Renal pelvis (tissue), 12 donors: Measurements from ENCODE around the gene GFM2. TPM values are rescaled to one million over a fixed set of nuclear protein-coding genes. Genes with fewer than 3 reads are reported as not detected.
"Not testable (repeated sequence)": the region's sequence is repeated elsewhere in the genome, so short reads cannot be mapped to it uniquely, and the experiment has no call there.

ENCODE experiments used
- DNase-seq: peaks from one replicate; pipeline ENCODE4 v3.0.0-alpha.2; 2013
- long read RNA-seq, 16 experiments: transcript quantifications; one replicate each; lab custom pipeline, GENCODE V29; 2026
- polyA plus RNA-seq, 3 donors: library from polyadenylated mRNA; unstranded; fragments of 120-200 nt; gene quantifications; one replicate each; pipeline ENCODE4 v1.2.1, GENCODE V29; 2013; ENCODE audit not compliant: insufficient read length in 3 of 3

The GFM2 gene
- 10 to 100 TPM; 46.8 to 57.6 (median 51.3) TPM for polyA plus RNA-seq
- long read RNA-seq, donor 1, transcript GFM2-201 (21 exons, 3,249 nt): major isoform, 8 of 851 reads
- long read RNA-seq, donor 1, partial matches to known transcripts: 836 of 851 reads
- long read RNA-seq, donor 1, other reads (novel, unspliced or antisense): 5 of 851 reads
- long read RNA-seq, donor 2, transcript GFM2-201 (21 exons, 3,249 nt): major isoform, 7 of 719 reads
- long read RNA-seq, donor 2, partial matches to known transcripts: 712 of 719 reads
- long read RNA-seq, donor 2, other reads (novel, unspliced or antisense): 0 of 719 reads
- long read RNA-seq, donor 3, partial matches to known transcripts: 293 of 498 reads
- long read RNA-seq, donor 3, other reads (novel, unspliced or antisense): 203 of 498 reads
- long read RNA-seq, donor 4, partial matches to known transcripts: 0 of 4 reads
- long read RNA-seq, donor 4, other reads (novel, unspliced or antisense): 0 of 4 reads
- long read RNA-seq, donor 5, partial matches to known transcripts: 533 of 621 reads
- long read RNA-seq, donor 5, other reads (novel, unspliced or antisense): 88 of 621 reads
- long read RNA-seq, donor 6, partial matches to known transcripts: 281 of 711 reads
- long read RNA-seq, donor 6, other reads (novel, unspliced or antisense): 428 of 711 reads
- long read RNA-seq, donor 7, transcript GFM2-201 (21 exons, 3,249 nt): major isoform, 6 of 11 reads
- long read RNA-seq, donor 7, partial matches to known transcripts: 5 of 11 reads
- long read RNA-seq, donor 7, other reads (novel, unspliced or antisense): 0 of 11 reads
- long read RNA-seq, donor 8, partial matches to known transcripts: 0 of 1 reads
- long read RNA-seq, donor 8, other reads (novel, unspliced or antisense): 0 of 1 reads
- long read RNA-seq, donor 9, transcript GFM2-201 (21 exons, 3,249 nt): major isoform, 7 of 706 reads
- long read RNA-seq, donor 9, partial matches to known transcripts: 692 of 706 reads
- long read RNA-seq, donor 9, other reads (novel, unspliced or antisense): 6 of 706 reads
- long read RNA-seq, donor 10, partial matches to known transcripts: 389 of 568 reads
- long read RNA-seq, donor 10, other reads (novel, unspliced or antisense): 177 of 568 reads
- long read RNA-seq, donor 11, partial matches to known transcripts: 411 of 519 reads
- long read RNA-seq, donor 11, other reads (novel, unspliced or antisense): 107 of 519 reads
- long read RNA-seq, donor 12, transcript GFM2-201 (21 exons, 3,249 nt): major isoform, 7 of 676 reads
- long read RNA-seq, donor 12, partial matches to known transcripts: 664 of 676 reads
- long read RNA-seq, donor 12, other reads (novel, unspliced or antisense): 5 of 676 reads
- long read RNA-seq, donor 13, partial matches to known transcripts: 0 of 3 reads
- long read RNA-seq, donor 13, other reads (novel, unspliced or antisense): 0 of 3 reads
- long read RNA-seq, donor 14, transcript GFM2-201 (21 exons, 3,249 nt): major isoform, 7 of 14 reads
- long read RNA-seq, donor 14, partial matches to known transcripts: 6 of 14 reads
- long read RNA-seq, donor 14, other reads (novel, unspliced or antisense): 0 of 14 reads
- long read RNA-seq, donor 15, transcript GFM2-201 (21 exons, 3,249 nt): major isoform, 10 of 1,392 reads
- long read RNA-seq, donor 15, partial matches to known transcripts: 1,354 of 1,392 reads
- long read RNA-seq, donor 15, other reads (novel, unspliced or antisense): 27 of 1,392 reads
- long read RNA-seq, donor 16, transcript GFM2-201 (21 exons, 3,249 nt): major isoform, 6 of 797 reads
- long read RNA-seq, donor 16, partial matches to known transcripts: 790 of 797 reads
- long read RNA-seq, donor 16, other reads (novel, unspliced or antisense): 0 of 797 reads

GRCh38 chr5:74766849-74767578, at the start of gene GFM2, which contains the start of gene NSA2:
TSS of gene GFM2 (minus strand) at chr5:74767117. CDS start at chr5:74763742, 3,375 bp downstream.
TSS of gene NSA2 (plus strand) at chr5:74767249. CDS start at chr5:74767361, 112 bp downstream.
- DNase-seq: peak; percentile 95

GRCh38 chr5:74810915-74811314, 44.0 kb upstream of the GFM2 start:
- DNase-seq: no peak

DNA sequence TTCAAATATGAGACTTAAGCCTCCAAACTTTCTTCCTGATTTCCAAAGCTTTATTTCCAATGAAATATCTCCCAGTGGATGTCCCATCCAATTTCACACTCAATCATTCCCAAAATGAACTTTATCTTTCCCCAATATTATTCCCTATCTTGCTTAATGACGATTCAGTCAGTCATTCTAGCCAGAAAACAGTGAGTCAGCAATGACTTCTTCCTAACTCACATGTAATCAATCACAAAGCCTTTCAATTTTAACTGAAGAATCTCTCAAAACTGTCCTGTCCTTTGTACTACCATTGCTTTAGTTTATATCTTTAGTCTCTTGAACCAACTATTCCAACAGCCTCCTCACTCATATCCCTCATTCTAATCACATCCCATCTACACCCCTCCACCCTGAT, 35.0 kb upstream of the GFM2 start:
- DNase-seq: no peak

- DNase-seq: no peak
Measured at GRCh38 chr5:74801197-74801596, 34.3 kb upstream of the GFM2 start.

DNA sequence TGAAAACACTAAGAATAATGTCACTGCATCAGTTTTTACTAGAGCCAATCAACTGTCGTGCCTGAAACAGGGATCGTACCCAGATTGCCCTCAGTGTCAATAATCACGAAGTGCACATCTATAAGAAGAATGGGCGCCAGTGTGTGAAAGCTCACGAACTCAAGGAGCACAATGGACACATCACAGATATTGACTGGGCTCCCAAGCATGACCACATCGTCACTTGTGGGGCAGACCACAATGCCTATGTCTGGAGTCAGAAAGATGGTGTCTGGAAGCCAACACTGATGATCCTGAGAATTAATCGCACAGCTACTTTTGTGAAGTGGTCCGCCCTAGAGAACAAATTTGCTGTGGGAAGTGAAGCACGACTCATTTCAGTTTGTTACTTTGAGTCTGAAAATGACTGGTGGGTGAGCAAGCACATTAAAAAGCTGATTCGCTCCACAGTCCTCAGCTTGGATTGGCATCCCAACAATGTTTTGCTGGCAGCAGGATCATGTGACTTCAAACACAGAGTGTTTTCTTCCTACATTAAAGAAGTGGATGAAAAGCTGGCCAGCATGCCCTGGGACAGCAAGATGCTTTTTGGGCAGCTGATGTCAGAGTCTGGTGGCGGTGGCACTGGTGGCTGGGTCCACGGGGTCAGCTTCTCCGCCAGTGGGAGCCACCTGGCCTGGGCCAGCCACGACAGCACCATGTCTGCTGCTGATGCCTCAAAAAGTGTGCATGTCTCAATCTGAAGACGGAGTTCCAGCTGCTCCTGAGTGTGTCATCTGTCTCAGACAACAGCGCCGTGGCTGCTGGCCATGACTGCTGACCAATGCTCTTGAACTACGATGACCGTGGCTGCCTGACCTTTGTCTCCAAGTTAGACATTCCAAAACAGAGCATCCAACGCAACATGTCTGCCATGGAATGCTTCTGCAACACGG, 32.3 kb upstream of the GFM2 start:
- DNase-seq: no peak

GRCh38 chr5:74791669-74792068, 24.8 kb upstream of the GFM2 start:
- not testable (repeated sequence) for DNase-seq

- DNase-seq: no peak
Measured at GRCh38 chr5:74787424-74787823, 20.5 kb upstream of the GFM2 start.

- DNase-seq: no peak
Measured at GRCh38 chr5:74786851-74787250, 19.9 kb upstream of the GFM2 start.

- DNase-seq: no peak
Measured at GRCh38 chr5:74778609-74779008, 11.7 kb upstream of the GFM2 start.

GRCh38 chr5:74772359-74772758, 5.4 kb upstream of the GFM2 start:
- no peak for DNase-seq

- DNase-seq: peak; percentile 38
Measured at GRCh38 chr5:74767579-74767913, 629 bp upstream of the GFM2 start.

DNA sequence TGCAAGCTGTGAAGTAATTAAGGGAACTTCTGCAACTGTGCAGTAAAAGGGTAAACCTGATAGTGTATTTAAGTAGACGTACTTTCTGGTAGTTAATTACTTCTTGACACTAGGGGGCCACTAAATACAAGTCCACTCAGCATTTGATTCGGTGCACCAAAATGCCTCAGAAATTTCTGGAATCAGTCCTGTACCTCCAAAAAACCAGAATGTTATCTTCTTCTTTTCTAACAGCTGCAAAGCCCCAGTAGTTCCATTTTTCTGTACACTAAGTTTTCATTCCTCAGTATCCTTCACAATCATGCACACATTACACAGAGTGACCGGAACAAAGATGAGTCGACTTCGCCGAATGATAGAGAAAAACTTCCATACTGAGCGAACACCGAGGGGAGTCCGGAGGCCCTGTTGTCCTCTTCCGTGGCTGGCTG, 484 bp downstream of the GFM2 start:
- peak; percentile 54 for DNase-seq

GRCh38 chr5:74765929-74766328, 988 bp downstream of the GFM2 start:
- DNase-seq: no peak

GRCh38 chr5:74765201-74765600, 1.7 kb downstream of the GFM2 start:
- no peak for DNase-seq

DNA sequence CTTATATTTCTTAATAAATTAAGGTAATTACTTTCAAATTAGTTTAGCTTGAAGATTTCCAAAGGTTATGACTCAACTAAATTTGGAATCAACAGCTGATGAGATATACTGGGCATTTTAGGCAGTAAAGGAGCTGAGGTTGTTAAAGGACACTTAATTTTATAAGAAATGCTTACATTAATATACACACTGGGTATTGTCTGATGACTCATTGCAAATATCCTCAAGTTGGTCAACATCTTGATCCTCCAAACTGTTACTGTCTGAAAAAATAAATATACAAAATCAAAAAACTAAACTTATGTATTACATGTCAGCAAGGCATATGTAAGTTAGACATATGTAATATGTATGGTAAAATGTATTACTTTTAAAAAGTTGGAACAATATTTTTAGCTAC, 3.4 kb downstream of the GFM2 start:
- DNase-seq: no peak

DNA sequence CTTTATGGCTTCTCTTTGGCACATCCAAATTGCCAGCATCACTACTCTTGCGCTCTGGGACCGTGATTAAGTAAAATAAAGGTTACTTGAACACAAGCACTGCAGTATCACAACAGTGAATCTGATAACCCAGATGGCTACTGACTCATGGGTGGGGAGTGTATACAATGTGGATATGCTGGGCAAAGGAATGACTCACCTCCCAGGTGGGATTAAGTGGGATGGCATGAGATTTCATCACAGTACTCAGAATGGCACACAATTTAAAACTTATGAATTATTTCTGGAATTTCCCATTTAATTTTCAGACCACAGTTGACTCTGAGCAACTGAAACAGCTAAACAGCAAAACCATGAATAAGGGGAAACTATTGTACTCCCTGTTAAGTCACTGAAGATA, 4.3 kb downstream of the GFM2 start:
- no peak for DNase-seq

GRCh38 chr5:74761241-74761640, 5.7 kb downstream of the GFM2 start:
- DNase-seq: no peak

GRCh38 chr5:74748742-74749141, 18.2 kb downstream of the GFM2 start:
- not testable (repeated sequence) for DNase-seq

- DNase-seq: no peak
Measured at GRCh38 chr5:74738406-74738805, 28.5 kb downstream of the GFM2 start.
